ENCODE results near the gene ITGA2B. TPM values are rescaled to one million over a fixed set of nuclear protein-coding genes. Genes with fewer than 3 reads are reported as not detected.
"Not testable (repeated sequence)": the region's sequence is repeated elsewhere in the genome, so short reads cannot be mapped to it uniquely, and the experiment has no call there.

The ITGA2B gene
- total and polyA plus RNA-seq, 7 experiments from 2014 or later = 0.43 to 19.7 (median 0.67) TPM; not detected in 2

DNA sequence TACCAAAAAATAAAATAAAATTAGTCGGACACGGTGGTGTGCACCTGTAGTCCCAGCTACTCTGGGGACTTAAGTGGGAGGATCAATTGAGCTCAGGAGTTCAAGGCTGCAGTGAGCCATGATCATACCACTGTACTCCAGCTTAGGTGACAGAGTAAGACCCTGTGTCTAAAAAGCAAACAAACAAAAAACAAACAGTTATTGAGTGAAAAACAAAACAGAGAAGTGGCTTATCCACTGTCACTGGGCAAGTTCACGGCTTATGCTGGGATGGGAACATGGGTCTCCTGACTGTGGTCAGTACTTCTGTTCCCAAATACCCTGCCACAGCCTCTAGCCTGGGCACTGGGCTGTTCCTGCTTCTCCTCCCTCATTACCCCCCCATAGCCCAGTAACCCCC, 53.9 kb downstream of the ITGA2B start:
- ATAC-seq = no peak
- Histone ChIP-seq H3K9me3 (ENCODE audit: control insufficient read depth in 2 of 3, low read length in 3 of 3) (no peaks in the 10 kb centered on the region), H3K27ac (ENCODE audit: low read depth, low read length) (no peak overlapping the region), H3K4me3 (ENCODE audit: low read length) (no peak overlapping the region), H3K36me3 (ENCODE audit: control insufficient read depth in 2 of 3, insufficient read depth in 3 of 3, low read length in 3 of 3) (no peaks in the 10 kb centered on the region), H3K4me1 (ENCODE audit: control insufficient read depth in 2 of 2, insufficient read depth in 2 of 2, low read length in 2 of 2) (peaks cover 0 to 6% of the 10 kb centered on the region in 2 donors), H3K27me3 (ENCODE audit: control insufficient read depth in 2 of 2, insufficient read depth in 2 of 2, low read length in 2 of 2) (no peaks in the 10 kb centered on the region)
- H3K27ac Mint-ChIP-seq = no peak overlapping the region
- H3K4me3 Mint-ChIP-seq = no peak overlapping the region
- peaks cover 0 to 8% (median 2%) of the 10 kb centered on the region in 5 donors for H3K27me3 Mint-ChIP-seq
- POLR2A ChIA-PET = no interaction called here
- intact Hi-C loops (cut with micrococcal nuclease) = no loop called here
- H3K9me3 Mint-ChIP-seq = no peaks in the 10 kb centered on the region
- DNase-seq = no peak
- H3K36me3 Mint-ChIP-seq = no peaks in the 10 kb centered on the region
- peaks cover 0 to 6% (median 5%) of the 10 kb centered on the region in 7 donors for H3K4me1 Mint-ChIP-seq
- CTCF ChIA-PET = interaction anchor here (0.6 to 1.6 kb wide), 6 partner anchors 16 to 133 kb away, joined by 3 to 6 read pairs (median 4); no protein-coding TSS in a partner anchor

DNA sequence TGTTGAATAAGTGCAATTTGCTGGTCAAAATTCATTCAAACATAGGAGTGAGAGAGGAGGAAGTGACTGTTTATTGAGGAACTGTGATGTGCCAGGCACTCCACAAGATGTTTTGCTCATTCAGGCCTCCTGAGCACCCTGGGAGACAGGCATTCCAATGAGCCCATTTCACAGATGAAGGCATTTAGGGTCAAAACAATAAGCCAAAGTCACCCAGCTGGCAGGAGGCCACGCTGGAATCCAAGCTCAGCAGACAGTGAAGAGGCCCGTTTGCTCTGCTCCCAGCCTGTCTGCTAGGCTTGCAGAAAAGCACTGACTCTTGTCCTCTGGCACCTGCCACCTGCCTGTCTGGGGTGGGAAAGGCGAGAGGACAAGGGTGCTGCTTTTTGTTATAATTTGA, 54.7 kb downstream of the ITGA2B start:
- no peak for ATAC-seq
- H3K27ac Mint-ChIP-seq = no peak overlapping the region
- Histone ChIP-seq H3K27me3 (ENCODE audit: control insufficient read depth in 2 of 2, insufficient read depth in 2 of 2, low read length in 2 of 2) (no peaks in the 10 kb centered on the region), H3K4me3 (ENCODE audit: low read length) (no peak overlapping the region), H3K9me3 (ENCODE audit: control insufficient read depth in 2 of 3, low read length in 3 of 3) (no peaks in the 10 kb centered on the region), H3K27ac (ENCODE audit: low read depth, low read length) (no peak overlapping the region), H3K36me3 (ENCODE audit: control insufficient read depth in 2 of 3, insufficient read depth in 3 of 3, low read length in 3 of 3) (no peaks in the 10 kb centered on the region), H3K4me1 (ENCODE audit: control insufficient read depth in 2 of 2, insufficient read depth in 2 of 2, low read length in 2 of 2) (peaks cover 0 to 6% of the 10 kb centered on the region in 2 donors)
- ChIA-PET POLR2A (no interaction called here), CTCF (interaction anchor here (0.9 to 1.3 kb wide), 2 partner anchors 76 to 124 kb away, joined by 3 to 4 read pairs; no protein-coding TSS in a partner anchor)
- intact Hi-C loops (cut with micrococcal nuclease) = no loop called here
- peaks cover 0 to 6% (median 5%) of the 10 kb centered on the region in 7 donors for H3K4me1 Mint-ChIP-seq
- H3K9me3 Mint-ChIP-seq = no peaks in the 10 kb centered on the region
- no peaks in the 10 kb centered on the region for H3K36me3 Mint-ChIP-seq
- no peak for DNase-seq
- H3K27me3 Mint-ChIP-seq = peaks cover 0 to 8% (median 0%) of the 10 kb centered on the region in 5 donors
- no peak overlapping the region for H3K4me3 Mint-ChIP-seq

DNA sequence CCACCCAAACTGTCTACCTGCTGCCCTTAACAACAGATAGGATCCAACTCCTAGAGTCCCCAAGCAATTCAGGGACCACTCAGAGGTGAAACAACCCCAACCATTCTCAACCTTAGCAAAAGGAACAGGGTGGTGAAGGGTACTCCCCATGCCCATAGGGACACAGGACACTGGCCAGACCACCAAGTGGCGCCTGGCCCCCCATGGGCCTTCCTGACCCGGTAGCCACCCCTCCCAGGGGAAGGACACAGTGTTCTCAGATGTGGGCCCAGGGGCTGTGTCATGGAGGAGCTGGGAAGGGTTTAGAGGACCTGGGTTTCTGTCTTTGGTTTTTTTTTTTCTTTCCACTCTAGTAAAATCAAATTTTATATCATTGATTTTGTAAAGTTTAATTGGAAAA, 55.1 kb downstream of the ITGA2B start:
- H3K27ac ChIP-seq (ENCODE audit: low read depth, low read length) = no peak overlapping the region
- no peak overlapping the region for H3K4me3 Mint-ChIP-seq
- no peaks in the 10 kb centered on the region for H3K27me3 ChIP-seq (ENCODE audit: control insufficient read depth in 2 of 2, insufficient read depth in 2 of 2, low read length in 2 of 2)
- peak overlapping the region in 1 of 9 donors; percentile 24 for H3K27ac Mint-ChIP-seq
- DNase-seq (no peak), ATAC-seq (no peak)
- H3K4me1 Mint-ChIP-seq = peaks cover 0 to 6% (median 5%) of the 10 kb centered on the region in 7 donors
- no peak overlapping the region for H3K4me3 ChIP-seq (ENCODE audit: low read length)
- intact Hi-C loops (cut with micrococcal nuclease) = no loop called here
- no peaks in the 10 kb centered on the region for H3K36me3 ChIP-seq (ENCODE audit: control insufficient read depth in 2 of 3, insufficient read depth in 3 of 3, low read length in 3 of 3)
- H3K27me3 Mint-ChIP-seq = peaks cover 0 to 8% (median 0%) of the 10 kb centered on the region in 5 donors
- no peaks in the 10 kb centered on the region for H3K9me3 ChIP-seq (ENCODE audit: control insufficient read depth in 2 of 3, low read length in 3 of 3)
- ChIA-PET POLR2A (no interaction called here), CTCF (interaction anchor here (1.3 kb wide), 1 partner anchor 124 kb away, joined by 3 read pairs; no protein-coding TSS in a partner anchor)
- H3K9me3 Mint-ChIP-seq = no peaks in the 10 kb centered on the region
- peaks cover 0 to 6% of the 10 kb centered on the region in 2 donors for H3K4me1 ChIP-seq (ENCODE audit: control insufficient read depth in 2 of 2, insufficient read depth in 2 of 2, low read length in 2 of 2)
- H3K36me3 Mint-ChIP-seq = no peaks in the 10 kb centered on the region

DNA sequence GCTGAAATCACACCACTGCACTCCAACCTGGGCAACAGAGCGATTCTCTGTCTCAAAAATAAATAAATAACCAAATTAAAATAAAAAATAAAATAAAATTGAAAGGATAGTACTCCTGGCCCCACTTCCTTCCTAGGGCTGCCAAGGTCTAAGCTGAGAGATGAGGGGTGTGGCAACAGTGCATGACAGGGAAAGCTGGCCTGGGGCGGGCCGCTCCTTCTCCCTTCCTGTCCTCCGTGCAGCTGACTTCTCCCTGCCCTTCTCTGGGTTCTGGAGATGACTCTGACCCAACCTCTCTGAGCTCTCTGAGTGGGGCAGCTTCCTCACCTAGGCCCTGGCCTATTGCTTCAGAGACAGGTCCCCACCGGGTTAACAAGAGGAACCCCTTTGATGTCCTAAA, 56.1 kb downstream of the ITGA2B start:
- no peak overlapping the region for H3K27ac Mint-ChIP-seq

DNA sequence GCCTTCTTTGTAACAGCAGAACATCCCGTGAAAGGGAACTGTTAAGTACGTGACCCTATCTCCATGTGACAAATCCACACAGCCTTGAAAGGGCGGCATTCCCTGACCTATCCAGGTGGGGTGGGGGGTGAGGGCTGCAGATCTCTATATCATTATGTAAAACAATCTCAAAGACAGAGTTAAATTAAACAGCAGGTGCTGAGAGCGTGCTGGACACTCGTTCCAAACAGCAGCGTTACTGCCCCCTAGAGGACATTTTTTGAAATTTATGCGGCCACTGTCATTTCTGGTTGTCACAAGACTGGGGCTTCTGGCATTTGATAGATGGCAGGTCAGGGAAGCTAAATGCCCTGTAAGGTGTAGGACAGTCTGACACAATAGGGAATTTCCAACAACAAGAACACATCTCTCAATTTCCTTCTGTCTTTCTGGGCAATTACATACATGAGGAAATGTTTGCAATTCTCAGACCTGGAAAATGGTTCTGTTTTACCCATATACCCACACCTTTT, 58.1 kb downstream of the ITGA2B start:
- Mint-ChIP-seq H3K4me3 (peak overlapping the region in 1 of 10 donors; percentile 24), H3K27ac (peak overlapping the region in 3 of 9 donors; percentile 19 to 67 (median 43))
- H3K4me1 ChIP-seq (ENCODE audit: control insufficient read depth in 2 of 2, insufficient read depth in 2 of 2, low read length in 2 of 2) = peaks cover 4 to 10% of the 10 kb centered on the region in 2 donors

More for the DNA sequence above, 56.1 kb downstream of the ITGA2B start:
- intact Hi-C loops (cut with micrococcal nuclease) = no loop called here
- Histone ChIP-seq H3K9me3 (ENCODE audit: control insufficient read depth in 2 of 3, low read length in 3 of 3) (no peaks in the 10 kb centered on the region), H3K4me1 (ENCODE audit: control insufficient read depth in 2 of 2, insufficient read depth in 2 of 2, low read length in 2 of 2) (peaks cover 0 to 6% of the 10 kb centered on the region in 2 donors), H3K27ac (ENCODE audit: low read depth, low read length) (no peak overlapping the region), H3K36me3 (ENCODE audit: control insufficient read depth in 2 of 3, insufficient read depth in 3 of 3, low read length in 3 of 3) (no peaks in the 10 kb centered on the region), H3K27me3 (ENCODE audit: control insufficient read depth in 2 of 2, insufficient read depth in 2 of 2, low read length in 2 of 2) (no peaks in the 10 kb centered on the region), H3K4me3 (ENCODE audit: low read length) (no peak overlapping the region)
- CTCF ChIA-PET = interaction anchor here (1.3 kb wide), 1 partner anchor 187 kb away, joined by 3 read pairs; no protein-coding TSS in a partner anchor
- POLR2A ChIA-PET = interaction anchor here (1.3 kb wide), 1 partner anchor 117 kb away, joined by 3 read pairs; no protein-coding TSS in a partner anchor
- peaks cover 0 to 6% (median 5%) of the 10 kb centered on the region in 7 donors for H3K4me1 Mint-ChIP-seq
- peak; percentile 69 for ATAC-seq
- no peak for DNase-seq
- H3K9me3 Mint-ChIP-seq = no peaks in the 10 kb centered on the region
- H3K27me3 Mint-ChIP-seq = peaks cover 0 to 5% (median 0%) of the 10 kb centered on the region in 5 donors
- H3K4me3 Mint-ChIP-seq = no peak overlapping the region
- no peaks in the 10 kb centered on the region for H3K36me3 Mint-ChIP-seq

DNA sequence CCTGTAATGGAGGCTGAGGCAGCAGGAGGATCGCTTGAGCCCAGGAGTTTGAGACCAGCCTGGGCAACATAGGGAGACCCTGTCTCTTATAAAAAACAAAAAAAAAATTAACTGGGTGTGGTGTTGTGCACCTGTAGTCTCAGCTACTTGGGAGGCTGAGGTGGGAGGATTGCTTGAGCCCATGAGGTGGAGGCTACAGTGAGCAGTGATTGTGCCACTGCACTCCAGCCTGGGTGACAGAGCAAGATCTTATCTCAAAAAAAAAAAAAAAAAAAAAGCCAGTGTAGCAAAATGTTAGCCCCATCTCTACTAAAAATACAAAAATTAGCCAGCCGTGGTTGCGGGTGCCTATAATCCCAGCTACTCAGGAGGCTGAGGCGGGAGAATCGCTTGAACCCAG, 59.2 kb downstream of the ITGA2B start:
- not testable (repeated sequence) for H3K9me3 Mint-ChIP-seq; H3K27ac Mint-ChIP-seq; H3K4me3 Mint-ChIP-seq; H3K27ac ChIP-seq (ENCODE audit: low read depth, low read length); H3K9me3 ChIP-seq (ENCODE audit: control insufficient read depth in 2 of 3, low read length in 3 of 3); H3K27me3 Mint-ChIP-seq; H3K4me3 ChIP-seq (ENCODE audit: low read length); H3K27me3 ChIP-seq (ENCODE audit: control insufficient read depth in 2 of 2, insufficient read depth in 2 of 2, low read length in 2 of 2); H3K36me3 ChIP-seq (ENCODE audit: control insufficient read depth in 2 of 3, insufficient read depth in 3 of 3, low read length in 3 of 3); DNase-seq; ATAC-seq; H3K36me3 Mint-ChIP-seq
- ChIA-PET POLR2A (interaction anchor here (0.6 to 3.4 kb wide), 10 partner anchors 13 to 145 kb away, joined by 3 to 28 read pairs (median 6); partner anchors contain the start of gene UBTF), CTCF (interaction anchor here (0.5 to 5.1 kb wide), 16 partner anchors 14 to 429 kb away, joined by 3 to 47 read pairs (median 4); partner anchors contain the start of genes FAM171A2 and TMUB2)
- peaks cover 9 to 10% of the 10 kb centered on the region in 2 donors for H3K4me1 ChIP-seq (ENCODE audit: control insufficient read depth in 2 of 2, insufficient read depth in 2 of 2, low read length in 2 of 2)
- intact Hi-C loops (cut with micrococcal nuclease) = loop anchor here in 1 of 2 donors (2.0 kb wide), 1 partner anchor 15 kb away; the partner anchor contains the start of gene GRN
- H3K4me1 Mint-ChIP-seq = peaks cover 0 to 18% (median 15%) of the 10 kb centered on the region in 7 donors

More for the DNA sequence above, 58.1 kb downstream of the ITGA2B start:
- Mint-ChIP-seq H3K27me3 (peaks cover 0 to 2% (median 0%) of the 10 kb centered on the region in 5 donors), H3K9me3 (no peaks in the 10 kb centered on the region), H3K4me1 (peaks cover 0 to 18% (median 14%) of the 10 kb centered on the region in 7 donors), H3K36me3 (no peaks in the 10 kb centered on the region)
- Histone ChIP-seq H3K27me3 (ENCODE audit: control insufficient read depth in 2 of 2, insufficient read depth in 2 of 2, low read length in 2 of 2) (no peaks in the 10 kb centered on the region), H3K36me3 (ENCODE audit: control insufficient read depth in 2 of 3, insufficient read depth in 3 of 3, low read length in 3 of 3) (no peaks in the 10 kb centered on the region), H3K27ac (ENCODE audit: low read depth, low read length) (no peak overlapping the region), H3K9me3 (ENCODE audit: control insufficient read depth in 2 of 3, low read length in 3 of 3) (no peaks in the 10 kb centered on the region), H3K4me3 (ENCODE audit: low read length) (no peak overlapping the region)
- POLR2A ChIA-PET = interaction anchor here (0.6 to 3.4 kb wide), 9 partner anchors 11 to 225 kb away, joined by 3 to 28 read pairs (median 5); partner anchors contain the start of gene UBTF
- CTCF ChIA-PET = interaction anchor here (0.6 to 5.1 kb wide), 14 partner anchors 10 to 253 kb away, joined by 3 to 47 read pairs (median 4); partner anchors contain the start of genes FAM171A2, HDAC5 and TMUB2
- DNase-seq (peak in 8 of 9 donors; percentile 62 to 79 (median 71)), ATAC-seq (peak; percentile 46)
- intact Hi-C loops (cut with micrococcal nuclease) = loop anchor here (1.0 to 2.0 kb wide), 3 partner anchors 13 to 190 kb away; partner anchors contain the start of genes GRN (in 1 of the 2) and HROB (in 1 of the 2)
